Cardiac fibroblast (primary cell): ENCODE data around the gene PAX6.
"Not testable (repeated sequence)": the region's sequence is repeated elsewhere in the genome, so short reads cannot be mapped to it uniquely, and the experiment has no call there.

ENCODE experiments used
- DNase-seq, 2 donors: peaks; one replicate each; pipeline versions ENCODE4 v3.0.0 to v3.0.0-alpha.2; 2010; ENCODE audit warnings: low read depth in 2 of 2
- H3K4me3 ChIP-seq, 2 donors: replicated peaks in 1 of 2; 1 replicate in 1 of 2; 2 replicates in 1 of 2; pipeline ENCODE4 v1.5.1; 2011; ENCODE audit warnings: low read depth in 2 of 2, low read length in 2 of 2, mild to moderate bottlenecking in 2 of 2, moderate library complexity in 1 of 2
- TF ChIP-seq, protein P1 (sequence below): IDR thresholded peaks from one replicate; pipeline ENCODE4 v1.5.1; 2011; ENCODE audit warnings: low read depth, mild to moderate bottlenecking, low read length, inconsistent platforms

PAX6 gene

DNA sequence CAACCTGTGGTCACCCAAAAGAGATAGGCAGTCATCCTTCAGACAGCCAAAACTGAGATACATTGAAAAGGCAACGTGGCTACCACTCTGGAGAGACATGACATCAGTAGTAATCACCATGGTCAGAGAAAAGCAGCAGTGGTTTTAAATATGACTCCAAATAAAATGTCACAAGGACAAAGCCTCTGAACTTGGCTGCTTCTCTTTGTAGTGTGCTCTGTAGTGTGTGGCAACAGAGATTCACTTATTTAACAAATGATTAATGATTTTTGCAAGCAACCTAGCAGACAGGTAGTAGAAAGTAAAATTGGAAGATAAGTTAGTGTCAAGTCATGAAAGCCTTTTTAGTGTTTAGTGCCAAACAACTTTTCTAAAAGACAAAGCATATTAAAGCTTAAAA, 63.5 kb downstream of the PAX6 start:
- TF ChIP-seq, protein P1, sequence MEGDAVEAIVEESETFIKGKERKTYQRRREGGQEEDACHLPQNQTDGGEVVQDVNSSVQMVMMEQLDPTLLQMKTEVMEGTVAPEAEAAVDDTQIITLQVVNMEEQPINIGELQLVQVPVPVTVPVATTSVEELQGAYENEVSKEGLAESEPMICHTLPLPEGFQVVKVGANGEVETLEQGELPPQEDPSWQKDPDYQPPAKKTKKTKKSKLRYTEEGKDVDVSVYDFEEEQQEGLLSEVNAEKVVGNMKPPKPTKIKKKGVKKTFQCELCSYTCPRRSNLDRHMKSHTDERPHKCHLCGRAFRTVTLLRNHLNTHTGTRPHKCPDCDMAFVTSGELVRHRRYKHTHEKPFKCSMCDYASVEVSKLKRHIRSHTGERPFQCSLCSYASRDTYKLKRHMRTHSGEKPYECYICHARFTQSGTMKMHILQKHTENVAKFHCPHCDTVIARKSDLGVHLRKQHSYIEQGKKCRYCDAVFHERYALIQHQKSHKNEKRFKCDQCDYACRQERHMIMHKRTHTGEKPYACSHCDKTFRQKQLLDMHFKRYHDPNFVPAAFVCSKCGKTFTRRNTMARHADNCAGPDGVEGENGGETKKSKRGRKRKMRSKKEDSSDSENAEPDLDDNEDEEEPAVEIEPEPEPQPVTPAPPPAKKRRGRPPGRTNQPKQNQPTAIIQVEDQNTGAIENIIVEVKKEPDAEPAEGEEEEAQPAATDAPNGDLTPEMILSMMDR = no peak
- DNase-seq = no peak
- no peak overlapping the region for H3K4me3 ChIP-seq

DNA sequence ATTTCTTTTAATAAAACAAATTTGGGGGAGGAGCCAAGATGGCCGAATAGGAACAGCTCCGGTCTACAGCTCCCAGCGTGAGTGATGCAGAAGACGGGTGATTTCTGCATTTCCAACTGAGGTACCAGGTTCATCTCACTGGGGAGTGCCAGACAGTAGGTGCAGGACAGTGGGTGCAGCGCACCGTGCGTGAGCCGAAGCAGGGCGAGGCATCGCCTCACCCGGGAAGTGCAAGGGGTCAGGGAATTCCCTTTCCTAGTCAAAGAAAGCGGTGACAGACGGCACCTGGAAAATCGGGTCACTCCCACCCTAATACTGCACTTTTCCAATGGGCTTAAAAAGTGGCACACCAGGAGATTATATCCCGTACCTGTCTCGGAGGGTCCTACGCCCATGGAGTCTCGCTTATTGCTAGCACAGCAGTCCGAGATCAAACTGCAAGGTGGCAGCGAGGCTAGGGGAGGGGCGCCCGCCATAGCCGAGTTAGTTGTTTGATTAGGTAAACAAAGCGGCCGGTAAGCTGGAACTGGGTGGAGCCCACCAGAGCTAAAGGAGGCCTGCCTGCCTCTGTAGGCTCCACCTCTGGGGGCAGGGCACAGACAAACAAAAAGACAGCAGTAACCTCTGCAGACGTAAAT, 70.3 kb downstream of the PAX6 start:
- H3K4me3 ChIP-seq, DNase-seq: not testable (repeated sequence)

DNA sequence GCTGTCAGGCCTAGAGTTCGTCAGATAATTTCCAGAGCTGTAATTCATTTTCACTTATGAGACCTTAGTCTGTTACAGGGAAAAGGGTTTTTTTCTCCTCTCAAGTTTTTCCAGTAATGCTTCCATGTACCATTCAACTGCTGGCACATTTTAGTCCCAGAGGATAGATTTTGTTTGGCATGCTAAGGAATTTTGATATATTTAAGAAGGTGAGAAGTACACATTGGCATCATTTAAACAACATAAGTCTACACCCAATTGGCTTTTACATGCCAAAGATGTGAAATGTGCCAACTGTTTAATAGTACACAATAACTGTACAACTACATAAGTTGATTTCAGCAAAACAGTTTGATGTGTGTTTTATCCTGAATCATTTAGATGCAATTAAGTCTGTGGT, 71.0 kb downstream of the PAX6 start:
- no peak for DNase-seq
- TF ChIP-seq, protein P1 = no peak
- H3K4me3 ChIP-seq = no peak overlapping the region
